ENCODE data around the gene RHOB.

- TF ChIP-seq CTCF (IDR thresholded peaks at IDR 0.05) = no peak
- TF ChIP-seq EZH2 (IDR thresholded peaks at IDR 0.05; ENCODE audit: borderline replicate concordance, insufficient read depth, low read depth, low read length, poor library complexity, severe bottlenecking) = no peak
Observed at GRCh38 chr2:20482725-20483124, 35.9 kb downstream of the RHOB start.
